Eye (tissue), 1 donor: ENCODE data around the gene PSTPIP2.
"Not testable (repeated sequence)": the region's sequence is repeated elsewhere in the genome, so short reads cannot be mapped to it uniquely, and the experiment has no call there.

Experiments
- DNase-seq: peaks from one replicate; pipeline ENCODE4 v3.0.0-alpha.2; 2015

Gene PSTPIP2

DNA sequence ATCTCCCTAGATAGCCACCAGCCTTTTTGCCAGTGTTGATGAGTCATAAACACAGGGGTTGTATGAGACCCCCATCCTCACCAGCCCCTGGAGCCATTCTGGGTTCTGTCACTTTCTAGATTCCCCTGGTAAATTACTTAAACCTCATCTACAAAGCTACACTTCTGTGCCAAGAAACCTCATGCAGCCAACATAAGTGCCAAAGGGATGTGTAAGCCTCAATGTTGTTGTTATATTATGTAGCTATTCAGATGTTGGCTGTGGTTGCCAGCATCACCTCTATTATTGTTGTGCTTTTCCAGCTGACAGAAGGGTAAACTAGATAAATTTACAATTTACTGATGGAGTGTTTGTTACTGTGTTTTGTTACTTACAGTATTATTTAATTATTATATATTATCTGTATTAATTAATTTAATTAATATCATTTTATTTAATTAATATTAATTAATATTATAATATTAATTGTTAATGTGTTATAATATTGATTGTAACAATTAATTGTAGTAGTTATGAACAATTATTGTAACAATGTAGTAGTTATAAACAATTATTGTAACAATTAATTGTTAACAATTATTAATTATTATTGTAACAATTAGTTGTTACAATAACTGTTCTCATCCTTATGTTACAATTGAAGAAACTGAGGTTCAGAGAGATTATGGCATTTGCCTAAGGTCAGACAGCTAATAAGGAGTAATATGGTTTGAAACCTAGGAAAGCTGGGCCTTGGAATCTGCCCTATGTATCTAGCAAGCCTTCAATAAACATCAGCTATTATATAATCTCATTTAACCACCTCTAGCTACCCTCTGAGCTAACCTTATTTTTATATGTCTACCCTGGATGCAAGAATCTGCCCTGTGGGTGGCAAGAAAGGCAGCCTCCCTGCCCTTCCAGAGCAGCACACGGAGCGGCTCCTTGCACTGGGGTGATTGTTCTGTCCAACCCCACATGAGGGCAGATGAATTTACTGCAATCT lies 36.1 kb downstream of the PSTPIP2 start:
- DNase-seq = no peak

- DNase-seq = no peak
Measured at GRCh38 chr18:46034230-46034629, 37.8 kb downstream of the PSTPIP2 start.

DNA sequence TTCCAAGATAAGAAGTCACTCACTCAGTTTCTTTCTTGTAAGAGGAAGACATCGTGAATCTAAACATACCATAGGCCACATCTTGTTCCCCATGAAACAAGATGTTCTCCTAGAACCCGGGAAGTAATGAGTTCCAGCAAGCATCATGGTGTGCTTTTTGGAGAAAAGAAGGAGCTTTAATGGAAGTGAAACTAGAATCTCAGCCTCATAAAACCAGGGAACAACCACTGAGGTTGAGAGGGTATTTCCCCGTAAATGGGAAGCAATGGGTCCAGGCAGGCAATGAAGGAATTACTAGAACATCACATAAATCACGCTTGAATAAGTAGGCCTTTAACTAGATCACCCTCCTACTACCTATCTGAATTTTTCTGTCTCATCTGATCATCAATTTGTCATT lies 40.3 kb downstream of the PSTPIP2 start:
- DNase-seq = no peak

DNA sequence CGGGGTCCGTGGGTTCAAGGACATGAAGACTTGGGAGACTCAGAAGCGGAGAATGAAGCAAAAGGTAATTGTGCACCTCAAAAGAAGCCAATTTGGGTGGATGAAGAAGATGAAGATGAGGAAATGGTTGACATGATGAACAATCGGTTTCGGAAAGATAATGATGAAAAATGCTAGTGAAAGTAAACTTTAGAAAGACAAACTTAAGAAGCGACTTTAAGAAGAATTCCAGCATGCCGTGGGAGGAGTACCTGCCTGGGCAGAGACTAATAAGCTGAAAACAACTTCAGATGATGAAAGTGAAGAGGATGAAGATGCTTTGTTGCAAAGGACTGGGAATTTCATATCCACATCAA lies 43.5 kb downstream of the PSTPIP2 start:
- DNase-seq = no peak

DNA sequence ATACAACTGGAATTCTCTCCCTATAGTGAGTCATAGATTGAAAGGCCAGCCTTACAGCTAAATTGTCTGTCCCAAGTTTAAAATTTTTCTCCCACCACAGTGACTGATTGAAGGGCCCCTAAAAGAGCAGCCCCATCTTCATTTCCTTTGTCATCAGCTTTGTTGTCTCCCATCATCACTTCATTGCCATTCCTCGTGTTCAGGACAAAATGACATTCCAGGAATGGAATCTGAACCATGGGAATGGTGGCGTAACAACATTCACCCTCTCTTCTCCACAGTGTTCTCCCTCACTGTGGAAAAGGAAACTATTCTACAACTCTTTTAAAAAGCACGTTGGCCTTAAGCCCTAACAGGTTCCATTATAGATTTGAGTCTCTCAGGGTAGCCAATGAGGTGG lies 52.1 kb downstream of the PSTPIP2 start:
- no peak for DNase-seq

GRCh38 chr18:46013484-46014189 lies 58.4 kb downstream of the PSTPIP2 start:
- no peak for DNase-seq

DNA sequence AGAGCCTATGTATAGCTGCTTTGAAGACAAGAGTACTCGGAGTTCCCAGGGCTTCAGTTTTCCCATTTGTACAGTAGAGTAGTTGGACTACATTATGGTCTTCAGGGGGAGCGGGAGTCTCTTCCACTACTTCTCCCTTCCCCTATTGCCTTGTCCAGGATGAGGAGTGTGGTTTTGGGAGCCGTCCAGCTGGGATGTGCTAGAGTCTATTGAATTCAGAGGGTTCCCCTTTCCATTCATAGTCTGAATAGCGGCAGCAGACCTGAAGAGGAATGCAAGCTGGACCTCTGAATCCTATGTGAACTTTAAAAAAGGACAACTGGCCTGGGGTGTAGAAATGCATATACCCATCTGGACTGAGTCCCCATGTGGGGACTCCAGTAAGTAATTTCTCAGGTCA lies 61.4 kb downstream of the PSTPIP2 start:
- no peak for DNase-seq

- no peak for DNase-seq
Measured at GRCh38 chr18:46010050-46010449, 62.0 kb downstream of the PSTPIP2 start.

- no peak for DNase-seq
Measured at GRCh38 chr18:46009125-46009840, 62.8 kb downstream of the PSTPIP2 start.

- DNase-seq = no peak
Measured at GRCh38 chr18:46008531-46008930, 63.5 kb downstream of the PSTPIP2 start.

- no peak for DNase-seq
Measured at GRCh38 chr18:46007165-46007564, 64.9 kb downstream of the PSTPIP2 start.

DNA sequence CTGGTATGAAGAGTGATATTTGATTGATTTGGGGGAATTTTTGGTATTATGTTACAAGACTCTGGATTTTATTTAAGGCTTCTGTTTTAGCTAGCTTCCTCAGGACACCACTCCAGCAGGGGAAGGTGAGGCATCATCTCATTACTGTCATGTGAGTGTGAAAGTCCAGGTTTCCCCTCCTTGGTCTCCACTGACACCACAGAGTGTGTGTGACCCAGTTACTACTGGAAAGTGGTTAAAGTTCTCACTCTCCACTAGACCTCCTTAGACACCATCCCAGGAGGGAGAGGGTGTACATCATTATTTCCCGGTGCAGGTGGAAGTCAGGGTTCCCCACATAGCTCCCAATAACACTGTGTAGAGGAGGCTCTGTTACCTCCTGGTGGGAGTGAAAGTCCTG lies 69.1 kb downstream of the PSTPIP2 start:
- no peak for DNase-seq

DNA sequence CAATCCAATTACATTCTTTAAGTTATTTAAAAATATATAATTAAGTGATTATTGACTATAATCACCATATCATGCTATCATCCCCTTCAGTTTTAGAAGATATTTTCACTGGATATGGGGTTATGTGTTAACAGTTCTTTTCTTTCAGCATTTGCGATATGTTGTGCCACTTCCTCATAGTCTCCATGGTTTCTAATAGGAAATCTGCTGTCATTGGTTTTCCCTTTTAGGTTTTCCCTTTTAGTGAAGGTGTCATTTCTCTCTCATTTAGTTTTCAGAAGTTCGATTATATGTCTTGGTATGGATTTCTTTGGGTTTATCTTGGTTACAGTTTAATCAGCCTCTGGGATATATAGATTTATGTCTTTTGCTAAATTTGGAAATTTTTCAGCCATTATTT lies 70.2 kb downstream of the PSTPIP2 start:
- DNase-seq = no peak

DNA sequence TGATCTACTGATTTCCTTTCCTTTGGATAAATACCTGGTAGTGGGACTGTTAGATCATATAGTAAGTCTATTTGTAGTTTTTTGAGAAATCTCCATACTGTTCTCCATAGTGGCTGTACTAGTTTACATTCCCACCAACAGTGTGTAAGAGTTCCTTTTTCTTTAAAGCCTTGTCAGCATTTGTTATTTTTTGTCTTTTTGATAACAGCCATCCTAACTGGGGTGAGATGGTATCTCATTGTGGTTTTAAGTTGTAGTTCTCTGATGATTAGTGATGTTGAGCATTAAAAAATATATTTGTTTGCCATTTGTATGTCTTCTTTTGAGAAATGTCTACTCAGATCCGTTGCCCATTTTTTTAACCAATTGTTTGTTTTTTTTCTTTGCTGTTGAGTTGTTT lies 71.0 kb downstream of the PSTPIP2 start:
- no peak for DNase-seq

GRCh38 chr18:45999536-45999935 lies 72.5 kb downstream of the PSTPIP2 start:
- DNase-seq = no peak

- no peak for DNase-seq
Measured at GRCh38 chr18:45998244-45998643, 73.8 kb downstream of the PSTPIP2 start.

DNA sequence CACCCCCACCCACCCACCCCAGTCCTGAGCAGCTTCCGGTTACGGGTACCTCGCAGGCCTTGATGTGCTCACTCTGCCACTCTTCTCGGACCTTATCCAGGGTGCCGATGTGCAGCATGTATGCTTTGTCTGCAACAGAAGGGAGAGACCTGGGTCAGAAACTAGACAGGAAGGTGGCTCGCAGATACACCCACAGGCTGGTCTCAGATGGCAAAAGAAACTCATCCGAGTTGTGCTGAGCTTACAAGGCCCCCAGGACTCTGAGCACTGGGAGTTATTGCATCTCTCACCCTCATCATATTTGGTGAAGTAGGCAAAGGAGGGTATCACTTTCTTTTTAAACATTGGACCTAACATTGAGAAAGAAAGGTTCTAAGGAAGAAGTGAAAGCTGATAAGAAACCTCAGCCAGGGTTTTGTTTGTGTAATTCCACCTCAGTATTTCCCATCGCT lies 74.3 kb downstream of the PSTPIP2 start:
- DNase-seq = no peak

GRCh38 chr18:45995461-45995860 lies 76.6 kb downstream of the PSTPIP2 start:
- no peak for DNase-seq

DNA sequence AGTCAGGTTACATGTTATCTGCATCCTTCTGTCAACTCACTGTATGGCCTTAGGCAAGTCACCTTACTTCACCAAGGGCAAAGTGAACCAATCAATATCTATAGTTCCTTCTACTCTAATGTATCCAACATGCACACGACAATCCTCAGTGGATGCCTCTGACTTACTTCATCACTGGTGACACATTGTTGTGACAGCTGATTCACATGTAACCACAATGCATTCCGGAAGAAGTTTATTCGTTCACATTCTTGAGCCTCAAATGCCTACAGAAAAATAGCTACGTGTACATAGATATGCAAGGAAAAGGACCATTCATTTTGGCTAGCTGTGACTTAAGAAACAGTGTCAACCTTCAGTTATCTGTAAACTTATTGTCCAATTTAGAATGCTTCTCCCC lies 78.6 kb downstream of the PSTPIP2 start:
- DNase-seq = peak; percentile 14

DNA sequence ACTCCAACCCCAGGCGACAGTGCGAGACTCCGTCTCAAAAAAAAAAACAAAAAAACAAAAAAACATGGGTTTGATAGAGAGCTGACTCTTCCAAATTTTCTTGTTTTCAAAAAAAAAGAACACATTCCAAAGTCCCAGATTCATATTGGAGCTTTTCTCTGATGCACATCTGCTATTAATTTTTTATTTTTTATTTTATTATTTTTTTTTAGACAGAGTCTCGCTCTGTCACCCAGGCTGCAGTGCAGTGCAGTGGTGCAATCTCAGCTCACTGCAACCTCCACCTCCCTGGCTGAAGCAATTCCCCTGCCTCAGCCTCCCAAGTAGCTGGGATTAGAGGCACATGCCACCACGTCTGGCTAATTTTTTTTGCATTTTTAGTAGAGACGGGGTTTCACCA lies 79.5 kb downstream of the PSTPIP2 start:
- not testable (repeated sequence) for DNase-seq

- no peak for DNase-seq
Measured at GRCh38 chr18:45991788-45992187, 80.3 kb downstream of the PSTPIP2 start.

DNA sequence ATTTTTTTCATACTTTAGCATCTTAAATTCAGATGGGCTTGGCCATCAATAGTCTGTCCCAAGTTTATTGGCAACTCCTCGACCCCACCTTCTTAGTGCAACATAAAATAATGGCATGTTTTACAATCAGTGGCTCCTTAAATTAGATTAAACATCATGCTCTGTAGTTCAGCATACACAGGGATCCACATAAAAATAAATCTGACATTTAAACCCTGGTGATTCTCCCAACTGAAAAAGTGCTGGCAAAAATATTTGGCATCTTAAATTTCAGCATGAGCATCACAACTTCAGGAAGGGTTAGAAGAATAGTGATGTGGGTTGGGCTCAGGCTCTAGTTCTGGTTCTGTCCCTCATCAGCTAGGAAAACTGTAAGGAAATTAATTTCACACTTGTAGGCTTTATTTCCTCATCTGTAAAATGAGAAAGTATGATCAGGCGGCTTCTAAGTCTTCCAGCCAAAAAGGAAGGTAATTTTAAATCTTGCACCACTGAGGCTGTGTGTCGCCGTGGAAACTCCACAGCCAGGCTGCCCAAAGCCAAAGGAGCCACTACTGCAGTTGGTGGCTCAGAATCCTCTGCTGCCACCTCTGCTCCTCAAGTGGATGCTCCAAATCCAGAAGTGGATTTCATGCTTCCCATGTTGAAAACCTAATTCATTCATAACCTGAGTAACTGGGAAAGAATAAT lies 87.4 kb downstream of the PSTPIP2 start:
- no peak for DNase-seq

GRCh38 chr18:45981821-45982220 lies 90.2 kb downstream of the PSTPIP2 start:
- DNase-seq = no peak
